SK-N-SH treated with all-trans-retinoic acid at 6 μM for 48 hours (cell line): ENCODE results near the gene SMYD2.

Source experiments
- SNAI2 ChIP-seq: fragments of 250-450 bp; sonication (Bioruptor Pico); IDR thresholded peaks from 2 replicates; pipeline ENCODE4 v1.5.0; 2020; ENCODE audit warnings: mild to moderate bottlenecking, moderate library complexity
- ZFP3 ChIP-seq: fragments of 250-450 bp; sonication (Bioruptor Pico); IDR thresholded peaks from 2 replicates; pipeline ENCODE4 v1.5.0; 2020; ENCODE audit warnings: mild to moderate bottlenecking, moderate library complexity

GRCh38 chr1:214281021-214281719, at the start of gene SMYD2:
- TF ChIP-seq SNAI2 (CRISPR knock-in tag) (no peak), ZFP3 (CRISPR knock-in tag) (no peak)
